Hindlimb muscle (tissue), 1 donor: ENCODE measurements around the gene NUMBL. TPM values are rescaled to one million over a fixed set of nuclear protein-coding genes. Genes with fewer than 3 reads are reported as not detected.
"Not testable (repeated sequence)": the region's sequence is repeated elsewhere in the genome, so short reads cannot be mapped to it uniquely, and the experiment has no call there.

ENCODE experiments used
- DNase-seq: peaks from one replicate; pipeline ENCODE4 v3.0.0-alpha.2; 2013
- polyA plus RNA-seq: library from polyadenylated mRNA; unstranded; fragments of 120-200 nt; gene quantifications from one replicate; pipeline ENCODE4 v1.2.1, GENCODE V29; 2013; ENCODE audit not compliant: insufficient read length

NUMBL gene
- polyA plus RNA-seq, 1 donor, result 36.7 TPM

DNA sequence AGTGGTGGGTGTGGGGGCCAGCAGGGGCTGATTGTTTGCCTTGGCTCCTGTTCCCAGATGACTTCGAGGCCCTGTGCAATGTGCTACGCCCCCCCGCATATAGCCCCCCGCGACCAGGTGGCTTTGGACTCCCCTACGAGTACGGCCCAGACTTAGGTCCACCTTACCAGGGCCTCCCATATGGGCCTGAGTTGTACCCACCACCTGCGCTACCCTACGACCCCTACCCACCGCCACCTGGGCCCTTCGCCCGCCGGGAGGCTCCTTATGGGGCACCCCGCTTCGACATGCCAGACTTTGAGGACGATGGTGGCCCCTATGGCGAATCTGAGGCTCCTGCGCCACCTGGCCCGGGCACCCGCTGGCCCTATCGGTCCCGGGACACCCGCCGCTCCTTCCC lies 63.5 kb downstream of the NUMBL start:
- DNase-seq, result no peak

GRCh38 chr19:40625406-40626120 lies 64.9 kb downstream of the NUMBL start:
- no peak for DNase-seq

DNA sequence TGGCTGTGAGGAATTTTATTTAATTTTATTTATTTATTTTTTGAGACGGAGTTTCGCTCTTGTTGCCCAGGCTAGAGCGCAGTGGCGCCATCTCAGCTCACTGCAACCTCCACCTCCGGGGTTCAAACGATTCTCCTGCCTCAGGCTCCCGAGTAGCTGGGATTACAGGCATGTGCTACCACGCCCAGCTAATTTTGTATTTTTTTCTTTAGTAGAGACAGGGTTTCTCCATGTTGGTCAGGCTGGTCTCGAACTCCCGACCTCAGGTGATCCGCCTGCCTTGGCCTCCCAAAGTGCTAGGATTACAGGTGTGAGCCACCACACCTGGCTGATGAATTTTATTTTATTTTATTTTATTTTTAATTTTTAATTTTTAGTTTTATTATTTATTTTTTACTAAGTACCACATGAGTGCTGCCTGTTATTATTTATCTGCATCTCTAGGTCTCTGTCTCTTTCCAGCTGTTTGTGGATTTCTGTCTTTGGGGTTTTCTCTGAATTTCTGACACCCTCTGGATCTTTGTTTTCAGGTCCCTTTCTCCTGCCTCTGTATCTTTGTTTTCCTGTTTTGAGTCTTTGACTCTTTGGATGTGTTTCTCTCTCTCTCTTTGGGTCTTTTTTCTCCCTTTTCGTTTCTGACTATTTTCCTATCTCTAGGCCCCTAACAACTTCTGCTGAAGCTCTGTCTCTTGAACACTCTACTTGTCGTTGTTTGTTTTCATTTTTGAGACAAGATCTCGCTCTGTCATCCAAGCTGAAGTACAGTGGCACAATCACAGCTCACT lies 65.9 kb downstream of the NUMBL start:
- not testable (repeated sequence) for DNase-seq

DNA sequence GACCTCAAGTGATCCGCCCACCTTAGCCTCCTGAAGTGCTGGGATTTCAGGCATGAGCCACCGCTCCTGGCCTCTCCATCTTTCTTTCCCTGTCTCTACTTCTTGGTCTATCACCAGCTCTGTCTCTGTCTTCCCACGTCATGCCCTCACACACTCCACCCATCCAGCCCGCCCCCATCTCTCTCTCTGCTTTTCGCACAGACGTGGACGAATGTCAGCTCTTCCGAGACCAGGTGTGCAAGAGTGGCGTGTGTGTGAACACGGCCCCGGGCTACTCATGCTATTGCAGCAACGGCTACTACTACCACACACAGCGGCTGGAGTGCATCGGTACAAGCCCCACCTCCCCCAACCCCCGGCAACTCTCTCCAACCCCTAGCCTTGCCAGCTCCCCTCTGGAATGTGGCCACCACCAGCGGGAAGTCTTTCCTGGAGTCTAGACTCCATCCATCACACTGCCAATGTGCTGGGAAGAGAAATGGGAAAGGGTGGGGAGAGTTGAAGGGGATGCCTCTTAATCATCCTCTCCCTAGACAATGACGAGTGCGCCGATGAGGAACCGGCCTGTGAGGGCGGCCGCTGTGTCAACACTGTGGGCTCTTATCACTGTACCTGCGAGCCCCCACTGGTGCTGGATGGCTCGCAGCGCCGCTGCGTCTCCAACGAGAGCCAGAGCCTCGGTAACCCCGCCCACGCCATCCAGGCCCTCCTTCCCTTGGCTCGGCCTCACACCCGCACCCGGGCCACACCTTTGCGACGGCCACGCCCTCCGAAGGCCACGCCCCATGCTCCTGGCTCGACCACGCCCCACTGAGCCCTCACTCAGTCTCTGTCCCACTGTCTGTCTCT lies 66.8 kb downstream of the NUMBL start:
- no peak for DNase-seq

DNA sequence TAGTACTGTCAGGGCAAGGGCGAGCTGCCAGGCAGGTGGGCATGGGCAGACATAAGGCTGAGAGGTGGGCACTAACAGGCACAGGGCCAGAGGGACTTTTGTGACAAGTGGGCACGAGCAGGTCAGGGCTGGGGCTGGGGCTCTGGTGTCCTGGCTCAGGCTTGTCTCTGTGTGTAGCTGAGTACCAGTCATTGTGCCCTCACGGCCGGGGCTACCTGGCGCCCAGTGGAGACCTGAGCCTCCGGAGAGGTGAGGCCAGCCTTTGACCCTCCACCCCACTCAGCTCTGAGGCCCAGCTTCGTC lies 67.7 kb downstream of the NUMBL start:
- DNase-seq, result no peak

GRCh38 chr19:40621966-40622772 lies 68.3 kb downstream of the NUMBL start:
- no peak for DNase-seq

GRCh38 chr19:40621283-40621682 lies 69.2 kb downstream of the NUMBL start:
- DNase-seq, result no peak

- no peak for DNase-seq
These were observed 70.3 kb downstream of the NUMBL start for GRCh38 chr19:40620161-40620485.

DNA sequence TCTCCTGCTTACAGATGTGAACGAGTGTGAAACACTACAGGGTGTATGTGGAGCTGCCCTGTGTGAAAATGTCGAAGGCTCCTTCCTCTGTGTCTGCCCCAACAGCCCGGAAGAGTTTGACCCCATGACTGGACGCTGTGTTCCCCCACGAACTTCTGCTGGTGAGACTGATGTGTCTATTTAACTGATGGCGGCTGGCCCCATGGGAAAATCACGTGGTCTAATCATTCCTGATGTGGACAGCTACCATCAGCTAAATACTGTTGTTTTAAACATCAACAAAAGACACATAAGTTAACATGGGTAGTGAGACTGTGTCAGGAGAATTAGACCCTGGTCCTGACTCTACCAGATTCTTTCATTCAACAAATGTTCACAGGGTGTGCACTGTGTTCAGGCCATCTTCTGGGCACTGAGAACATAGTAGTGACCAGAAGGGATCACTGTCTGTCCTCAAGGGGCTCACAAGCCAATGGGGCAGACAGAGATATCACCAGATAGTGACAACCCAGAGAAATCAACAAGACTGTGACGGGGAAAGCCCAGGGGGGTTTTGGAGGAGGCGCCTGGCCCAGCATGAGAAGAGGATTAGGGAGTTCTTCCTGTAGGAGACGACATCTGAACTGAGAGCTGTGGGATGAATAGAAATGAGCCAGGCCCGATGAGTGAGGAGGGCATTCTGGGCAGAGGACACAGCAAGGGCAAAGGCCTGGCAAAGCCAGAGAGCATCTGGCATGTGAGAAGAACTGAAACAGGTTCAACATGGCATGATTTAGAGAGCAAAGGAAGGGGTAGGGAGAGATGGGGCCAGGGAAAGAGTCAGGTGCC lies 70.9 kb downstream of the NUMBL start:
- no peak for DNase-seq

- no peak for DNase-seq
These were observed 72.5 kb downstream of the NUMBL start for GRCh38 chr19:40617961-40618360.

- DNase-seq, result no peak
These were observed 73.5 kb downstream of the NUMBL start for GRCh38 chr19:40616941-40617340.

DNA sequence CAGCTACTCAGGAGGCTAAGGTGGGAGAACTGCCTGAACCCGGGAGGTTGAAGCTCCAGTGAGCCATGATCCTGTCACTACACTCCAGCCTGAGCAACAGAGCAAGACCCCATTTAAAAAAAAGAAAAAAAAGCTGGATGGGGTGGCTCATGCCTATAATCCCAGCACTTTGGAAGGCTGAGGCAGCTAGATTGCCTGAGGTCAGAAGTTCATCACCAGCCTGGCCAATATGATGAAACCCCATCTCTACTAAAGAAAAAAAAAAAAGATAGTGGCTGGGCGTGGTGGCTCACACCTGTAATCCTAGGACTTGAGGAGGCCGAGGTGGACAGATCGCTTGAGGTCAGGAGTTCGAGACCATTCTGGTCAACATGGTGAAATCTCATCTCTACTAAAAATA lies 74.3 kb downstream of the NUMBL start:
- no peak for DNase-seq

Other genes starting within 250 kb of the NUMBL start
- gene SERTAD3, start 246.3 kb downstream of the NUMBL start, polyA plus RNA-seq, result 47.9 TPM
- 42.4 TPM for gene BLVRB, start 224.9 kb downstream of the NUMBL start, polyA plus RNA-seq
- gene SPTBN4, start 223.7 kb downstream of the NUMBL start, polyA plus RNA-seq, result 0.19 TPM
- gene SHKBP1, start 113.8 kb downstream of the NUMBL start, polyA plus RNA-seq, result 18.7 TPM
- 297 TPM for gene LTBP4, start 89.3 kb downstream of the NUMBL start, polyA plus RNA-seq
- gene COQ8B, start 26.2 kb upstream of the NUMBL start, polyA plus RNA-seq, result 25.4 TPM
- 12.1 TPM for gene ITPKC, start 26.5 kb upstream of the NUMBL start, polyA plus RNA-seq
- gene ACTMAP, start 59.8 kb upstream of the NUMBL start, polyA plus RNA-seq, result 12.7 TPM
- gene SNRPA, start 60.6 kb upstream of the NUMBL start, polyA plus RNA-seq, result 75.2 TPM
- 1.2 TPM for gene MIA, start 84.9 kb upstream of the NUMBL start, polyA plus RNA-seq
- gene RAB4B, start 87.6 kb upstream of the NUMBL start, polyA plus RNA-seq, result 11.1 TPM
- gene EGLN2, start 108.5 kb upstream of the NUMBL start, polyA plus RNA-seq, result 46.1 TPM
- not detected for gene CYP2A6, start 159.8 kb upstream of the NUMBL start, polyA plus RNA-seq
- gene CYP2A7, start 191.6 kb upstream of the NUMBL start, polyA plus RNA-seq, result not detected